Stimulated activated CD4-positive, alpha-beta T cell treated with anti-CD3 and anti-CD28 coated beads, Interleukin-2, amount 100 ng/mL, for 4 hours (primary cell): Measurements from ENCODE around the gene ABT1.
A peak's percentile ranks its signal among the peaks of the same experiment; 100 is the strongest.

ENCODE experiments used
- DNase-seq: peaks from one replicate; pipeline ENCODE4 v3.0.0-alpha.2; 2020; ENCODE audit warnings: low read depth

The ABT1 gene

DNA sequence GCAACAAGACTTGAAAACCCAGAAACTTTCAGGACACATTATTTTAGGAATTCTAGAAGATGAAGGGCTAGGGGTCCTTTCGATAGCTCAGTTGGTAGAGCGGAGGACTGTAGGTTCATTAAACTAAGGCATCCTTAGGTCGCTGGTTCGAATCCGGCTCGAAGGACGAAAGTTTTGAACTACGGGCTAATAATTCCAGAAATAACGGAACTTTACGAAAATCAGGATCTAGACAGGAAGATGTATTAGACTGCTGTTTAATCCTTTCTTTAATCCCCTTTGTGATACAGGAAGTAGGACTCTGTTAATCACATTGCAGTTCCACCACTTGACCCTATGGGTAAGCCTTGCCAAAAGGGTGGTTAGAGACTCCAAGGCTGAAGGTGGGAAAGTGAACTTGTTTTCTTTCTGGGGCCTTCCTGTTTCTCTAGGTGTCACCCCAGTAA lies 21.2 kb upstream of the ABT1 start:
- DNase-seq = no peak

DNA sequence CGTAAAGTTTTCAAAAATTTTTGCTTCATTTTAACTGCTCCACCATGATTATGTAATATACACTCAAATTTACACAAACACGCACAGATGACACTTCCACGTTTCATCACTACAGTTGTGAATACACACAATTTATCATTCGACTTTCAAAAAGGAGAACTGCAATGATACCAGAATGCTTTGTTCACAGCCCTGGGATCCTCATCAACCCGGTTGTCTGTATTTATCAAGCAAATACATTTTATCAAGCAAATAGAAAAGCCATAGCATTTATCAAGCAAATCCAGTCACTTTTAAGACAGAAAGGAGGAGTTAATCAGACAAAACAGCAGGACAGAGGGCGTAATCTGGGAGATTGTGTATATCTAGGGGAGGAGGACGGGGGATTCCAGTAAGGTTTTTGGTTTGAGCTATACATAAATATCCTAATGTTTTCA lies 20.3 kb upstream of the ABT1 start:
- DNase-seq = no peak

DNA sequence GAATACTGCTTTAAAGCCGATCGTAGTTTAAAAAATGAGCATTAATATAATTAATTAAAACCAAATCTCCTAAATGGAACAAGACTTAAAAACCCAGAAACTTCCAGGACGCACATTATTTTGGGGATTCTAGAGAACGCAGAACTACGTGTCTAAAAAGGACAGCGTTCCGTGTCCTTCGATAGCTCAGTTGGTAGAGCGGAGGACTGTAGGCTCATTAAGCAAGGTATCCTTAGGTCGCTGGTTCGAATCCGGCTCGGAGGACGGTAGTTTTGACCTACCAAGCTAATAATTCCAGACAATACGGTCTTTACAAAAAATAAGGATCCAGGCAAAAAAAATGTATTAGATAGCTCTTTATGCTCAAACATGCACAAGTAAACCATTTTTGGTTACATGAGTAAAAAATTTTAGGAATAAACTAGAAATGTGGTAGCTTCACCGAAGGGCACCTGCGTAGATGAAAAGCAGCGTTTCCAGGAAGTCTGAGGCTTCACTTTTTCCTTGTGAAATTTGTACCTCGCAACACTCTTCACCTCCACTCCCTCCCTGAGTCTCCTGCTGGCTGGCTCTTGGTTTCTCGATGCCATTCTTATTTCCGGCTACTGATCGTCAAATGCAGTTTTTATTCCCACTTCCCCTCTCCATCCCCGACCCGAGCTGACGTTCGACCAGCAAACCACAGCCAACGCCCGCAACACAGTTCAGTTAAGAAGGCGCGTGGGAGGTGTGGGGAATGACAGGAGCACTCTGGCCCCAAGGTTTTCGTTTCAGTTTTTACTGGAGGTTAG lies 19.6 kb upstream of the ABT1 start:
- peak; percentile 61 for DNase-seq

DNA sequence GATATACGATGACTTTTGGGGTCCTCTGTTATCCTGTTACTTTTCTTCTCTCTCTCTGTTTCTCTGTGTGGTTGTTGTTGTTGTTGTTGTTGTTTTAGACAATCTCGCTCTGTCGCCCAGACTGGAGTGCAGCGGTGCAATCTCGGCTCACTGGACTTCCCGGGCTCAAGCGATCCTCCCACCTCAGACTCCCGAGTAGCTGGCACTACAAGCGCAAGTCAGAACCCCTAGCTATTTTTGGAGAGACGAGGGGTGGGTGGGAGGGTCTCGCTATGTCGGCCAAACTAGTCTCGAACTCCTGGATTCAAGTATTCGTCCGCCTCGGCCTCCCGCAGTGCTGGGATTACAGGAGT lies 19.1 kb upstream of the ABT1 start:
- DNase-seq = no peak

GRCh38 chr6:26578279-26578678 lies 18.5 kb upstream of the ABT1 start:
- no peak for DNase-seq

GRCh38 chr6:26578741-26579140 lies 18.0 kb upstream of the ABT1 start:
- DNase-seq = no peak

- DNase-seq = no peak
Observed at GRCh38 chr6:26581164-26581915, 15.4 kb upstream of the ABT1 start.

- DNase-seq = no peak
Observed at GRCh38 chr6:26588965-26589364, 7.8 kb upstream of the ABT1 start.

DNA sequence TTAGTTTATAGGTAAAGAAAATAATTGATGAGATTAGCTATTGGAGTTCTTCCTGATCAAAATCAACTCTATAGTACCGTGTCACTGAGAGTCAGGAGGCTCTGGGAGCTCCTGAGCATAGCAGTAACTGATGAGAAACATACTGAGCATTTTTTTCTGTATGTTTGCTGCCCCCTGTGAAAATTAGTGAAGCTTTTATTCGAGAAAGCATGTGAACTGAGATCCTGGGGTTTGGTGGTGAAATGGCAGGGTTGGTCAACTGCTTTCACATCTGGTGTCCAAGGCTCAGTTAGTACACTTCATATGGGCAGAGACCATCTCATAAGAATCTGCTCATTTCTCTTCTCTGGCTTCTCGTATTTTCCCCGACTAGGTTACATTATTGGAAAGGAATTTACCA lies 4.1 kb upstream of the ABT1 start:
- DNase-seq = no peak

DNA sequence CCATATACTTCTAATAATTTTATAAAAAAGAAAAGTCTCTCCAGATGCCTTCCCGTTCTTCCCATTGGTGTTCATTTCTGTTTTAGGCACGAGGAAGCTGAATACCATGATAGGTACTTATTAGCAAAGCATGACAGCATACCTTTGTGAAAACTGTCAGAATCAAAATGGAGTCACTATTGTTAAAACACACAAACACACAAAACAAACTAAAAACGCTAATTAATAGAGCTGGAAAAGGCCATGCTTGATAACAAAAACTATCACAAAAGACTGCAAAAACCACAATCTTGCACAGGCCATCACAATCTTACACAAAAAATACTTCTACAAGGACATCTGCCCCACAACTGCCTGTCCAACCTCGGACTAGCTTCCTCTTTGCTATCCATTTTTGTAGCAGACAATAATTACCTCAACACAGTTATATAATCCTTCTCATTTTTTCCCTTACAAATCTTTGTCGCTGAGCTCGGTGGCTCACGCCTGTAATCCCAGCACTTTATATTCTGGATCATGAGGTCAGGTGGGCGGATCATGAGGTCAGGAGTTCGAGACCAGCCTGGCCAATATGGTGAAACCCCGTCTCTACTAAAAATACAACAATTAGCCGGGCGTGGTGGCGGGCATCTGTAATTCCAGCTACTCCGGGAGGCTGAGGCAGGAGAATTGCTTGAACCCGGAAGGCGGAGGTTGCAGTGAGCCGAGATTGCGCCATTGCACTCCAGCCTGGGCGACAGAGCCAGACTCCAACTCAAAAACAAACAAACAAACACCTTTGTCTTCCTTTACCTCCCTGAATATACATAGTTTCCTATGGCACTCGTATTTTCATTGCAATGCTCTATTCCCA lies 3.2 kb upstream of the ABT1 start:
- DNase-seq = no peak

- DNase-seq = no peak
Observed at GRCh38 chr6:26594131-26594498, 2.6 kb upstream of the ABT1 start.

GRCh38 chr6:26594730-26595632 lies 1.8 kb upstream of the ABT1 start:
- DNase-seq = no peak

- DNase-seq = peak; percentile 82
Observed at GRCh38 chr6:26595669-26596269, 984 bp upstream of the ABT1 start.

DNA sequence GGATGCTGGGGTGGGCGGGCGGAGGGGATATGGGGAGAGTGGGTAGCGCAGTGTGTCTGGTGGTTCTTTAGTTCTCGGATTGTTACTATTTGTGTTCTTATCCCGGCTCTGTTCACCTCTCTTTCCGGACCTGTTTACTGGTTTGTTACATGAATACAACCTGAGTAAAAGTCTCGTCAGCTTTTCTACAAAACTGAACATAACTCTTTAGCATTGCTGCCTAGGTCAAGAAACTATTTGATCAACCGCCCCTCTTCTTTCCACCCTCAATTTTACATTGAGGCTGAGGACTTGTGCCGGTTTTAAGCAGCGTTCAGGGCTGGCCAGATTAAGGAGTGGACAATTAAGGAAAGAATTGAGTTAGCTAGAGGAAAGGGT lies 625 bp downstream of the ABT1 start:
- no peak for DNase-seq

GRCh38 chr6:26597821-26598220 lies 1.1 kb downstream of the ABT1 start:
- DNase-seq = no peak

GRCh38 chr6:26598267-26598666 lies 1.5 kb downstream of the ABT1 start:
- no peak for DNase-seq

- DNase-seq = no peak
Observed at GRCh38 chr6:26599134-26599533, 2.4 kb downstream of the ABT1 start.

DNA sequence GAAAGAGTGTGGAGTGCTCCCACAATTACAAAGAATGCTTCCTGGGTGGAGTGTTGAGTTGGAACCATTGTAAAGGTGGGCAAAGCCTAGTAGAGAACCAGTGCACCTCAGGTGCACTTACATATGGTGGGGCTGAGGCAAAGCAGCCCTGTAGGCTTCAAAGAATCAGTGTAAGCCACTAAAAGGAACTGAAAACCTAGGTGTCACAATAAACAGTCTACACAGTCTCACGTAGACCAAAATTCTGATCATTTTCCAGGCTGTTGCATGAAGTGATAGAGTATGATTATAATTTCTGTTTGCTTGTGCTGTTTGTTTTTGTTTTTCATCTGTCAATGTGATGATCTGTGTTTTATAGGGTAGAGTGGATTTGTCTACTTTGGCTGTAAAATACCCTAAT lies 2.8 kb downstream of the ABT1 start:
- DNase-seq = no peak

DNA sequence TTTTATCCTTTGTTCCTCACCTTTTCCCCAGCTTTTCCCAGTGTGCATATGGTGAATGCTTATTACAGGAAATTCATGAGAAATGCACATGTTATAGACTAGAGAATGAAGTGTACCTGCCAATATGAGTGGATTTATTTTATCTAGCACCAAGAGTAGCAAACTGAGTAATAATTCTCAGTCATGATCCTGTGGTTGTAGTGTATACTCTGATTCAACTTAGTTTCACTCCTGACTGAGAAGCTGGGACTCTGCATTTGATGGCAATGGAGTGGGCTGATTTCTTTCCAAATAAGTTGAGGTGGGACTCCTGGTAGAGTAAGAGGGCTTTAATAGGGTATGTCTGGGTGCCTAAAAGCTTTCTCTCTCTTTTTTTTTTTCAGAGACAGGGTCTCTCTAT lies 4.0 kb downstream of the ABT1 start:
- no peak for DNase-seq

- no peak for DNase-seq
Observed at GRCh38 chr6:26602262-26602661, 5.5 kb downstream of the ABT1 start.

GRCh38 chr6:26604026-26604425 lies 7.3 kb downstream of the ABT1 start:
- DNase-seq = no peak
